PC-9 (cell line): ENCODE measurements around the gene STYXL1.

Experiments
- CTCF ChIP-seq: fragments of 200-600 bp; sonication (generic); conservative IDR thresholded peaks from 2 replicates; pipeline ENCODE4 v1.6.1; 2017; ENCODE audit warnings: mixed run types, antibody characterized with exemption, mild to moderate bottlenecking, moderate library complexity
- EZH2 ChIP-seq: fragments of 200-600 bp; sonication (generic); IDR thresholded peaks from 2 replicates; pipeline ENCODE4 v1.8.0; 2017; ENCODE audit warnings: antibody characterized with exemption, low read depth

DNA sequence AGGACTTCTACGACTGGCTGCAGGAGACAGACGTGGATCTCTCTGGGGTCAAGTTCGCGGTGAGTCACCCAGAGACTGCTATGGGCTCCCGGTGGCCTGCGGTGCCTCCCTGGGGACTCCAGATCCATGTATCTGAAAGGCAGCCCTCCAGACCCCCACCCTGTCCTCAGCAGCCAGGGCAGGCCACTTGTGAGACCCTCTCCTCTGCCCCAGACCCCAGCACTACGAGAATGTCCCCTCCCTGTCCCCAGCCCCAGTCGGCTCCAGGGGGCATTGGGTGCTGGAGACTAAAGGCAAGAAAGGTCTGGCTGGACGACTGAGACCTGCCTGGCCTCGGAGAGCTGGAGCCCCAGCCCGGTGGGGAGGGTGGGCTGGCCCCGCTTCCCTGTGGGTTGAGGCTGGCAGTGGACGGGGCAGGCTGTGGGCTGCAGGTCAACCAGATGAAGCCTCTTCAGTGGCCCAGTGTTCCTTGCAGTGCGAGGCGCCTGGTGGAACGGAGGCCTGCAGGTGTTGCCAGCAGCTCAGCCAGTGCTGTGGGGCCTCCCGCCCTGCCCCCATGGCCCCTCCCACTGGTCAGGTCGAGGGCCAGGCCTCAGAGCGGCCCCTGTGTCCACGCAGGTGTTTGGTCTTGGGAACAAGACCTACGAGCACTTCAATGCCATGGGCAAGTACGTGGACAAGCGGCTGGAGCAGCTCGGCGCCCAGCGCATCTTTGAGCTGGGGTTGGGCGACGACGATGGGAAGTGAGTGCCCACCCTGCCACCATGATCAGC, 67.2 kb downstream of the STYXL1 start:
- no peak for TF ChIP-seq EZH2
- no peak for TF ChIP-seq CTCF
